WTC11 (cell line): Measurements from ENCODE around the gene PIP4K2A.

Experiments used
- ATF6 ChIP-seq: sonication (generic); formaldehyde crosslinking; IDR thresholded peaks from 2 replicates; pipeline ENCODE4 v1.8.1; 2023; ENCODE audit warnings: mild to moderate bottlenecking, missing genetic modification reagents
- CTCF ChIP-seq: fragments of 200-600 bp; IDR thresholded peaks from 2 replicates; pipeline ENCODE4 v1.8.0; 2022; ENCODE audit warnings: antibody characterized with exemption
- FOXK1 ChIP-seq: sonication (generic); formaldehyde crosslinking; IDR thresholded peaks from 2 replicates; pipeline ENCODE4 v1.8.0; 2022; ENCODE audit warnings: mild to moderate bottlenecking, moderate library complexity, missing genetic modification reagents
- GRHL2 ChIP-seq: fragments of 250-450 bp; sonication (Bioruptor Pico); IDR thresholded peaks from 2 replicates; pipeline ENCODE4 v1.8.0; 2022; ENCODE audit warnings: mild to moderate bottlenecking, moderate library complexity; ENCODE audit not compliant: insufficient replicate concordance, severe bottlenecking
- NFATC4 ChIP-seq: fragments of 250-450 bp; sonication (Bioruptor Pico); IDR thresholded peaks from 2 replicates; pipeline ENCODE4 v1.9.0; 2021; ENCODE audit warnings: mild to moderate bottlenecking
- SP1 ChIP-seq: sonication (generic); formaldehyde crosslinking; conservative IDR thresholded peaks from 2 replicates; pipeline ENCODE4 v1.8.1; 2022; ENCODE audit warnings: missing genetic modification reagents
- TCF7 ChIP-seq: sonication (generic); formaldehyde crosslinking; IDR thresholded peaks from 2 replicates; pipeline ENCODE4 v1.8.0; 2022; ENCODE audit warnings: mild to moderate bottlenecking, low read depth, missing genetic modification reagents, moderate library complexity
- USF1 ChIP-seq: sonication (generic); formaldehyde crosslinking; IDR thresholded peaks from 2 replicates; pipeline ENCODE4 v1.8.0; 2022; ENCODE audit warnings: mild to moderate bottlenecking, missing genetic modification reagents
- ZNF416 ChIP-seq: fragments of 250-450 bp; sonication (Bioruptor Pico); IDR thresholded peaks from 2 replicates; pipeline ENCODE4 v1.9.0; 2021; ENCODE audit warnings: mild to moderate bottlenecking, inconsistent platforms

- TF ChIP-seq CTCF (no peak), ZNF416 (CRISPR knock-in tag) (no peak), NFATC4 (CRISPR knock-in tag) (no peak), GRHL2 (no peak), USF1 (CRISPR knock-in tag) (no peak), ATF6 (CRISPR knock-in tag) (no peak), TCF7 (CRISPR knock-in tag) (no peak), FOXK1 (CRISPR knock-in tag) (no peak), SP1 (CRISPR knock-in tag) (no peak)
These were observed 227.9 kb downstream of the PIP4K2A start for GRCh38 chr10:22486431-22486830.
